GM10248 (cell line): Measurements from ENCODE around the gene ORAI3.
A peak's percentile ranks its signal among the peaks of the same experiment; 100 is the strongest.

Experiments used
- CTCF ChIA-PET: fragments of 300-600 bp; sonication (Branson Sonifier 250); formaldehyde crosslinking; extraction: SDS; loops from one replicate; lab custom pipeline; 2021; ENCODE audit warnings: antibody characterized with exemption; lab: Yijun Ruan, JAX
- POLR2A ChIA-PET: fragments of 350-650 bp; sonication (Branson Sonifier 250); formaldehyde crosslinking; extraction: SDS; loops from one replicate; lab custom pipeline; 2020; ENCODE audit warnings: antibody characterized with exemption; lab: Yijun Ruan, JAX
- DNase-seq: peaks from one replicate; pipeline ENCODE4 v3.0.0; 2012; ENCODE audit errors: extremely low spot score
- TF ChIP-seq, protein P1 (sequence below): IDR thresholded peaks from 2 replicates; pipeline ENCODE4 v1.5.1; 2012; ENCODE audit warnings: mild to moderate bottlenecking, low read depth; ENCODE audit errors: extremely low read depth, missing control alignments, control extremely low read depth

ORAI3 gene

DNA sequence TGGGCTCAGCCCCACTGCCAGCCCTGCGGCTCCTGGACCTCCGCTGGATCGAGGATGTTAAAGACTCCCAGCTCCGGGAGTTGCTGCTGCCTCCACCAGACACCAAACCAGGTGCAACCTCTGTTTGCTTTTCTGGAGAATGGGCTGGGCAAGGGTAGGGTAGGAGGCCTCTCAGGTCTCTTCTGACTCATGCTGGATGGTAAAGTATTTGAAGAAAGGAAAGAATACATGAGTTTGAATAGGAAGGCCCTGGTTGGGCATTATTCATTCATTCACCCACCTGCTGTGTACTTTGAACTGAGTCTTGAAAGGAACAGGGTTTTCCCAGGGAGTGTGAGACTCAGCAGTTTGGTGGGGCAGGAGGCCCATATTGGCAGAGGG, 6.5 kb upstream of the ORAI3 start:
- CTCF ChIA-PET = interaction anchor here (0.7 to 15.1 kb wide), 34 partner anchors 3 to 516 kb away, joined by 3 to 173 read pairs (median 4); partner anchors contain the start of genes BCL7C, ORAI3, PHKG2 and ZNF843
- POLR2A ChIA-PET = interaction anchor here (0.5 to 1.0 kb wide), 3 partner anchors 33 to 186 kb away, joined by 3 to 5 read pairs (median 3); no protein-coding TSS in a partner anchor
- TF ChIP-seq, protein P1, sequence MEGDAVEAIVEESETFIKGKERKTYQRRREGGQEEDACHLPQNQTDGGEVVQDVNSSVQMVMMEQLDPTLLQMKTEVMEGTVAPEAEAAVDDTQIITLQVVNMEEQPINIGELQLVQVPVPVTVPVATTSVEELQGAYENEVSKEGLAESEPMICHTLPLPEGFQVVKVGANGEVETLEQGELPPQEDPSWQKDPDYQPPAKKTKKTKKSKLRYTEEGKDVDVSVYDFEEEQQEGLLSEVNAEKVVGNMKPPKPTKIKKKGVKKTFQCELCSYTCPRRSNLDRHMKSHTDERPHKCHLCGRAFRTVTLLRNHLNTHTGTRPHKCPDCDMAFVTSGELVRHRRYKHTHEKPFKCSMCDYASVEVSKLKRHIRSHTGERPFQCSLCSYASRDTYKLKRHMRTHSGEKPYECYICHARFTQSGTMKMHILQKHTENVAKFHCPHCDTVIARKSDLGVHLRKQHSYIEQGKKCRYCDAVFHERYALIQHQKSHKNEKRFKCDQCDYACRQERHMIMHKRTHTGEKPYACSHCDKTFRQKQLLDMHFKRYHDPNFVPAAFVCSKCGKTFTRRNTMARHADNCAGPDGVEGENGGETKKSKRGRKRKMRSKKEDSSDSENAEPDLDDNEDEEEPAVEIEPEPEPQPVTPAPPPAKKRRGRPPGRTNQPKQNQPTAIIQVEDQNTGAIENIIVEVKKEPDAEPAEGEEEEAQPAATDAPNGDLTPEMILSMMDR = no peak
- no peak for DNase-seq

DNA sequence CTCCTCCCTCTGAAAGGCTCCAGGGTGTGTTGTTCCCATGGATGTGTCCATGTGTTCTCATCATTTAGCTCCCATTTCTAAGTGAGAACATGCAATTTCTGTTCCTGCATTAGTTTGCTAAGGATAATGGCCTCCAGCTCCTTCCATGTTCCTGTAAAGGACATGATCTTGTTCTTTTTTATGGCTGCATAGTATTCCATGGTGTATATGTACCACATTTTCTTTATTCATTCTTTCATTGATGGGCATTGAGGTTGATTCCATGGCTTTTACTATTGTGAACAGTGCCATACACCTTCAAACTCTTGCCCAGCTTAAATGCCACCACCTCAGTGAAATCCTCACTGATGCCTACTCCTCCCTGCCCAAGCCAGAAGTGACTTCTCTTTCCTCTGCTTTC, 4.5 kb upstream of the ORAI3 start:
- TF ChIP-seq, protein P1 = no peak
- ChIA-PET CTCF (interaction anchor here (1.3 to 15.1 kb wide), 5 partner anchors 5 to 251 kb away, joined by 3 to 173 read pairs (median 7); partner anchors contain the start of gene ORAI3), POLR2A (no interaction called here)
- no peak for DNase-seq

DNA sequence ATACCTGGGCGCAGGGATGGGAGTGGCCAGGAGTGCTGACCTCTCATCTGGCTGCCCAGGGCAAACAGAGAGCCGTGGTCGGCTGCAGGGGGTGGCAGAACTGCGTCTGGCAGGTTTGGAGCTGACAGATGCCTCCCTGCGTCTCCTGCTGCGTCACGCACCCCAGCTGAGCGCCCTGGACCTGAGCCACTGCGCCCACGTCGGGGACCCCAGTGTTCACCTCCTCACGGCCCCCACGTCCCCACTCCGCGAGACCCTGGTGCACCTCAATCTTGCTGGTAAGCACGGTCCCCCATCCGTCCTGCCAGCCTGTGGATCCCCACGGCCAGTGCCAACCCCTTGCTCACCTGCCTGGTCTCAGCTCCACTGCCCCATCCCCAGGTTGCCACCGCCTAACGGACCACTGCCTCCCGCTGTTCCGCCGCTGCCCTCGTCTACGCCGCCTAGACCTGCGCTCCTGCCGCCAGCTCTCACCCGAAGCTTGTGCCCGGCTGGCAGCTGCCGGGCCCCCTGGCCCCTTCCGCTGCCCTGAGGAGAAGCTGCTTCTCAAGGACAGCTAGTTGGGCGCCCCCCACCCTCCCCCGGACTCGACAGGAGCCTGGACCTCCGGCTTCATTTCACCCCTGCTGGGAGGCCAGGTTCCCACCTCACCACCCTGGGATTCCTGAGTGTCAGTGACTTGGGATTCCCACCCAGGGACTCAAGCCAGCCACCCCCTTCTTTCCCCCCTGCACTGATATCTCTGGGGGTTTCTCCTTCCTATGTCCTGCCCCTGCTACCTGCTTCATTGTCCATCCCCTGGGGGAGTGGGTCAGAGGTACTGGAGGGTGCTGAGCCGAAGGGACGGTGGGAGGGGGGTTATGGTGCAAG, 2.0 kb upstream of the ORAI3 start:
- TF ChIP-seq, protein P1 = no peak
- POLR2A ChIA-PET = no interaction called here
- DNase-seq = no peak
- CTCF ChIA-PET = interaction anchor here (15.1 kb wide), 1 partner anchor 8 kb away, joined by 173 read pairs; no protein-coding TSS in a partner anchor

DNA sequence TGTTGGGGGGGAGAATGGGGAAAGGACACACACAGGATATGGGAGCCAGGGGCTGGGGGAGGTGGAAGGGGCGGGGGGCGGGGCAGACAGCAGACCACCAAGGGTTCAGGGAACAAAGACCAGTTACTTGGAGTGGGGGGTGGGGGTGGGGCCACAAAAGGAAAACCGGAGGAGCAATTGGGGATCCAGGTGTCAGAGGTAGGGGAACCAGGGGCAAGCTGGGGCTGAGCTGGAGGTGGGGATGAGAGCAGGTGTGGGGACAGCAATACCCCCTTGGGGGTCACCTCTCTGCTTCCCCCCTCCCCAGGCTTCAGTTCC, 1.4 kb upstream of the ORAI3 start:
- CTCF ChIA-PET = interaction anchor here (0.8 to 15.1 kb wide), 2 partner anchors 8 to 37 kb away, joined by 3 to 173 read pairs; partner anchors contain the start of gene HSD3B7
- TF ChIP-seq, protein P1 = no peak
- DNase-seq = no peak
- POLR2A ChIA-PET = no interaction called here

DNA sequence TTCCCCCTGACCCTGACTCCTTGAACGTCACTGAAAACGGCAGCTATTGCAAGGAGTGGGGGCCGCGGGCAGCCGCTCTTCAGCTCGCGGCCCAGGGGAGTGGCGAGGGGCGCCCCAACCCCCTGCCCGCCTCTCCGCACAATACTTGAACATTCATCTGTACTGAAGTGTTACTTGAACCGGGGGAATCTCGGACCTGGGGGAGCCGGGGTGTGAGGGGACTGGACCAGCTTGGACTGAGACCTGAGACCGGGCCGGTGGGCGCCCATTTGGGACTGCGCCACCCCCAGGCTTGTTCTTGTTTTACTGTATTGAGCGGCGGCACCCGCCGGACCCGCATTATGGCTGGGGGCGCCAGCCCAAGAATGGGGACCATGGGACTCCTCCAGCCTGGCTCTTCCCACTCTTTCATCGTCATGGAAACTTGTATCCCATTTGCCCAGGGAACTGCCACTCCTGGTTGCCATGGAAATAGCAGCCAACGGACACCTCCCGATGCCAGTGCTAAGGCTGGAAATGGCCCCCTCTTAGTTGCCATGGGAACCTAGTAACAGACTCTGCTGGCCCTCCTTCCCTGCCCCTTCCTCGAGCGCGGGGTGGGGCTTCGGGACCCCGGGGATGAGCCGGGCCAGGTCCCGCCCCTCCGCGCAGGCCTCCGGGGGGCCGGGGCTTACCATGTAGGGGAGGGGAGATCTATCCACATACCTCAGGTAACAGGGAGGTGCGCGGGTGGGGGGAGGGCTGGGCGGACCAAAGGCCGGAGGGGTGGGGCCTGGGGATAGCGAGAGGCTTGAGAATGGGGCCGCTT, 805 bp upstream of the ORAI3 start:
- POLR2A ChIA-PET = no interaction called here
- peak; percentile 58 for DNase-seq
- TF ChIP-seq, protein P1 = no peak
- CTCF ChIA-PET = interaction anchor here (0.8 to 15.1 kb wide), 2 partner anchors 9 to 37 kb away, joined by 3 to 173 read pairs; partner anchors contain the start of gene HSD3B7
